ENCODE data around the gene DCTD.

Gene DCTD

DNA sequence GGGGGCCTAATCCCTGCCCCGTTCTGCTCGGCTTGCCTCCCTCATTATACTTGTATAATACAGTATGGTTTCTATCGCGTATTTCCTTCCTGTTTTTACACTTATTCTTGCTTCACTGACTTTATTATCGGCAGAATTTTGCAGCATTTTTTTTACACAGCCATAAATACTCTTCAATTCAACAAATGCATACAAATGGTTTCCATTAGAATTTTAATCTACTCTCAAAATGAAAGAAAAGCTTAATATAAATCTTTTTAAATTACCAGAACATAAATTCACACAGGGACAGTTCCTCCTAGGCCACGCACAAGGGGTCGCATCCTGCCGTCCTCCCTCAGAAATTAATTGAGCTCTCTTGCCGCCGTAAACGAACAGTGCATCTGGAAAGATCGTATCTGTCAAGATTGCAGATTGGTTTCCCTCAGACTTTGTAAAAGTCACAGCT, 42.9 kb downstream of the DCTD start:
- DNase-seq (ENCODE audit: low read depth in 1 of 2, low spot score in 1 of 2), result no peak

DNA sequence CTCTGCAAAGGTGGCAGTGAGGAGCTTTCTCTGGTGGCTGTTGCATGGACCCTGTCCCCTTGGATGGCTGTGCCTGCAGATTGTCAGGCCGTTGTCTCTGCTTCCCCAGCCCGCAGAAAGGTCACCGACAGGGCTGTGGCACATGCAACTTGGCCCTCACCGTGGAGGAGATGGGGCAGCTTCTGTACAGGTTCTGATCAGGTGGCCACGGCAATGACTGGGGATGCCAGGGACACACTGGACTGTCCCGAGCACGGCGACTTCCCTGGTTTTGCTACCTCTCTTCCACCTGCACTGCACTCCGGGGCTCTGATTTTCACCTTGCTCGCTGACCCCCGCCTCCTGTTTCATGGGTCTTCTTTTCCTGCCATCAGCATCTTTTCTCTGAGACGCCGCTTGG, 43.5 kb downstream of the DCTD start:
- DNase-seq (ENCODE audit: low read depth in 1 of 2, low spot score in 1 of 2), result no peak

DNA sequence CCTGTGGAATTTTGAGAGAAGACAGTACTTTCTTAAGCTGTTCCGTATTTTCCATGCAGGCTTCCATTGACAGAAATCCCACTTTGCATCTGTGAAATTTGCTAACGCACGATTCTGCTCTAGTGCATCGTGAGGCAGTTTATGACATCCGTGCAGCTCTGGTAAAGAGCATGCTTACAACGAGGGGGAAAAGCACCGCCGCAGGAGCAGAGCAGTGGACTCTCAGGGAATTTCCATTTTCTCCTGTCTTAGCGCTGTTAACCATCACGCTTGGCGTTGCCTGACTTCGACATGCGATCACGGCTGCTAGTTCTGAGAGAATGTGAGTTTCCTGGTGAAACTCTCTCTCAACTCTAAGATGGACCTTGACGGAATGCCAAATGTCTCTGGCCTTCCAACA, 43.9 kb downstream of the DCTD start:
- DNase-seq (ENCODE audit: low read depth in 1 of 2, low spot score in 1 of 2), result no peak

DNA sequence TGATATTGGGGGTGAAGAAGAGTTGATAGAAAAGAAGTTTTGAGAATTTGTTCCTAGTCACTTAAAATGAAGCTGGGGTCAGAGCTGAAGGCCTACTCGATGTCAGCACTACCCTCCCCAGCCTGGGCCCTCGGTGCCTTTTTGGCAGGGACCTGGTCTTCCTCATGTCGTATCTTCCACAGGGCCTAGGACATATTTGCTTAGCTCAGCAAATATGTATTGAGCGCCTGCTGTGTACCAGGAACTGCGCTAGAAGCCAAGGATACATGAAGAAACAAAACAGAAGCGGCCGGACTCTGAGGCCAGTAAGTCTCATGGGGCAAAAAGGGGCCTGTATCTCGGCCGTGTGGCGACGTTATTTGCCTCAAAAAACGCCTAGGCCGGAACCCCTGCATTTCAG, 44.3 kb downstream of the DCTD start:
- DNase-seq (ENCODE audit: low read depth in 1 of 2, low spot score in 1 of 2), result no peak

DNA sequence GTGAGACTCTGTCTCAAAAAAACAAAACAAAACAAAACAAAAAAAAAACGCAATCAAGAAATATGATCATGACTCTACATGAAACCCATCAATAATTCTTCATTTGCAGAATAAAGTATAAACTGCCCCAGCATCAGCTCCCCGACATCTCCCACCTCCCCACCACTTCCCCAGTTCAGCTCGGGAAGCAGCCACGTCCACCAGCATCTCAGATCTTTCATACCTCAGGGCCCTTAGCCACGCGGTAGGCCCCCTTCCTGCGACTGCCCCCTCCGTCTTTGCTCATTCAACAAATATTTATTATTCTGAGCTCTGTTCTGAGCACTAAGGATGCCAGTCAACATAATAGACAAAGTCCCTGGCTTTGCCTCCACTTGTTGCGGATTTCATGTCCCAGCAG, 45.6 kb downstream of the DCTD start:
- DNase-seq (ENCODE audit: low read depth in 1 of 2, low spot score in 1 of 2), result no peak

DNA sequence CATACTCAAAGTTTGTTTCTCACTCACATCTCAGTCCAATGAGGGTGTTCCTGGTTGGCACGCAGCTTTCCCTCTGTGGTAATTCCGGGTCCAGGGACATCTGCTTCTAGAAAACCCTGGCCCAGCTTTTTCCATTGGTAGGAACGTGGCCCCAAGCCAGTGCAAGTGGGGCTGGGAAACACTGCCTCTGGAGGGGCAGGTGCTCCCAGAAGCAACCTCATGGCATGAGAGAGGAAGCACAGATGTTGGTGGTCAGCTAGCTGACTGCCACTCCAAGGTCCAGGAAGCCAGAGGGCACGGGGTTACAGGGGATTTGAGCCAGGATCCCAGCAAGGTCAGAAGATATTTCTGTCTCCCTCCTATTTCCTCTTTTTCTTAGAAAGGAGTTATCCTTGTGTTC, 47.5 kb downstream of the DCTD start:
- DNase-seq (ENCODE audit: low read depth in 1 of 2, low spot score in 1 of 2), result no peak

DNA sequence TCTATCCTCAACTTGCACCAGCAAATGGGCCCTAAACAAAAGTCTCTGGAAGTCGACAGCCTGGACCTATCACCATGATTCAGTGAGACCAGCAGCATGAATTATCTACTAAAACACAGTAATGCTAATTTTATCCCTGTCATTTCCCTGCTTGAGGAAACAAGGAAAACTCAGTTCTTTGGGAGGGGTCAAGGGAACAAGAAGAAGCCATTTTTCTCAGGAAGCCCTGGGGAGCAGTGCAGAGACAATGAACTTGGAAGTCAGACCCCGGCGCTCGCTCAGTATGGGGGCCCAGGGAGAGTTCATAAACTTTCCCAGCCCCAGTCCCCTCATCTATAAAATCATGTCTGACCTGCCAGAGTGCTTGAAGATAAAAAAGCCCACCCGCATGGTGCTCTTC, 50.4 kb downstream of the DCTD start:
- DNase-seq (ENCODE audit: low read depth in 1 of 2, low spot score in 1 of 2), result no peak

DNA sequence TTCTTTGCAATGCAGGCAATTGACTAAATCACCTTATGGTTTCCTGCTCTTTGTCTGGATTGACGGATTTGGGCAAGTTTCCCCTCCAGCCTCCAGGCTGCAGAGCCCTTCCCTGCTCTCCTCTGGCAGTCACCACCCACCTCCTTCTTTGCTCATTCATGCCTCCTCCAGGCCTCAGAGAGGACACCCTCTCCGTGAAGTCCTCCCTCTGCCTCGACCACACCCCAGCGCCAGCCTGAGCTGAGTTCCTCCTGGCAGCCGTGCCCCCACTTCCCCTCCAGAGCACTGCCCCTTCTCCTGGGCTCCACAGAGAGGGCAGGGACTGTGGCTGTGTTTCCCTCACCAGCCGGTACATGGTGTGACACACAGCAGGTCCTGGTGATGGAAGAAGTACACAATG, 53.7 kb downstream of the DCTD start:
- DNase-seq (ENCODE audit: low read depth in 1 of 2, low spot score in 1 of 2), result no peak

DNA sequence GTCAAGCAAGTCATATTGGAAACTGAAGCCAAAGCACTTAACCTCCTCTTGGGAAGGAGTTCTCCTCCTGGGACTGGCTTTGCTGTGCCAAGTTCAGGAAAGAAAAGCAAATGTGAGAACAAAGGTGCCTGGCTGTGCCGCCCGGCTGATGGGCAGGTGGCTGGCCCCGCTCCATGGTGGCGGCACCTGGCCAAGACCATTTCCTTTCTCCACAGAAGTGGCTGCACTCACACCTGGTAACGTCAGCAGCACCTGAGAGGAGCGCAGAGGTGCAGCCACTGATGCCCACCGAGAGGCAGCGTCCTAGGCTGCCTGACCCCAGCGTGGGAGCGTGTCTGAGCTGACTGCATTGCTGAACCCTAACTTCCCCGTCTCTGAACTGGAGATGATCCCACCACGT, 54.3 kb downstream of the DCTD start:
- DNase-seq (ENCODE audit: low read depth in 1 of 2, low spot score in 1 of 2), result no peak

DNA sequence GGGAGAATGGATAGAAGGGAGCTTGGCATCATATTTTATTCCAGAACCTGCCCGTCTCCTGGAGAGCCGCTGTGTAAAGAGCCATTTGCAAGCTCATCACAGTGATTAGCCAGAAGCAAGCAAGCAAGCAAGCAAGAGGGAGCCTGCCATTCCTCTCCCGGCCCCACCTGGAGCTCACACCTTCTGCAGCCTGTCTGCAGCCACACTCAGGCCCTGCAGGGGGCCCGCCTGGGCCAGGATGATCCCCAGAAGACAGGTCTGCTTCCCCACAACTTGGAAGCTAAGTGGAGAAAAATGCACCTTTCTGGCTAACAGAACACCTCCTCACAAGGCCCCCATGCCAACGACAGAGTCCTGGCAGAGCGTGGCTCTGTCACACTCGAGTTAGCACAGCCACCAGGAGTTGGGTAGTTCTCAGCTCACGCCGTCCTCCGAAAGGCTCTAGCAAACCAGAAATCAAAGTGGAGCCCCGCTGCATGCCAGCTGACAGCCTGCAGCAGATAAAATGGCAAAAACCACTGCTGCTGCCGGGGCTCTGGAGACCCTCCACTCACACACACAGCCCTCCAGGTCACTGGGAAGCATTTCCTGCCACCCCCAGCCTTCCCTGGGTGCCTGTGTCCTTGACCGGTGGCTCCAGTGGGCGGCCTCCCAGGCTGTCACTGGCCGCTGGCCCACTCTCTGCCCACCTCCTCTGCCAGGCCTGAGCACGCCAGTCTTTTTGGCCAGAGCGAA, 54.9 kb downstream of the DCTD start:
- no peak for DNase-seq (ENCODE audit: low read depth in 1 of 2, low spot score in 1 of 2)

DNA sequence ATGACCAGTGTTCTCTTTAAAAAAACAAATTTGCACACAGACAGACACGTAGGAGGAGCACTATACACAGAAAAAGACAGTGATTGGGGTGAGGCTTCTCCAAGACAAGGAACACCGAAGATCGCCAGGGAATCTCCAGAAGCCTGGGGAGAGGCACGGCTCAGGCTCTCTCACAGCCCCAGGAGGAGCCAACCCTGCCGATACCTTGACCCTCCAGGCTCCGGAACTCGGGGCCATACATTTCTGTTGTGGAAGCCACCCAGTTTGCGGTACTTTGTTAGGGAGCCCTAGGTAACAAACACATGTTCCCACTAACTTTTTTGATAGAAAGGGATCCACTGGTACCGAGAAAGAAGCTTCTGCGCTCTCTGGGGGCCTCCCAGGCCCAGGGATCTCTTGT, 55.8 kb downstream of the DCTD start:
- no peak for DNase-seq (ENCODE audit: low read depth in 1 of 2, low spot score in 1 of 2)

DNA sequence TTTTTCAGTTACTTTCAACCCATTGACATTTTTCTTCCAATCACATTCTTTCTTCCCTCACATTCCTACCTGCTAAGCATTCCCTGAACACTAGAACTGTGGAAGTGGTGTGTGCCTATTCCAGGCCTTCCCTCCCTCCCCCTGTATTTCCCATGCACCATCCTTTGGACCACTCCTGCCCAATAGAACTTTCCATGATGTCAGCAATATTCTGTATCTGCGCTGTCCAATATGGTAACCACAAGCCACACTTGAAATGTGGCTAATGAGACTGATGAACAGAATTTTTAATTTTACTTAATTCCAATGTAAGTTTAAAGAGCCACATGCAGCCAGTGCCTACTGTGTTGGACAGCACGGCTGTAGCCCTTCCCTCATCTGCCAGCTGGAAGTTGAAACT, 57.5 kb downstream of the DCTD start:
- DNase-seq (ENCODE audit: low read depth in 1 of 2, low spot score in 1 of 2), result no peak

DNA sequence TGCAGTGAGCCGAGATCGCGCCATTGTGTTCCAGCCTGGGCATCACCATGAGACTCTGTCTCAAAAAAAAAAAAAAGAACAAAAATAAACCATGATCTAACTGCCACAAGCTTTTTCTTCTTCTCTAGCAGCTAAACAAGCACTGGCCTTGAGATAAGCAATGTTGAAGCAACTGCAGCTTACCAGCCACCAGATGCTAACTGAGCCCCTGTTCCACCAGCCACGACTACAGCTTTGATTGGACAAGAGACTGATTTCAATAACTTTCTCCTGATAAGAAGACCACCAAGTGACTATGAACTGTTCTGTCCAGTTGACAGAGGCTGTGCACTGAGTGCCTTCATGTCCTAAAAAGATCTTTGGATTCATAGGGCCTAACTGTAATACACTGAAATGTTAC, 58.5 kb downstream of the DCTD start:
- no peak for DNase-seq (ENCODE audit: low read depth in 1 of 2, low spot score in 1 of 2)

DNA sequence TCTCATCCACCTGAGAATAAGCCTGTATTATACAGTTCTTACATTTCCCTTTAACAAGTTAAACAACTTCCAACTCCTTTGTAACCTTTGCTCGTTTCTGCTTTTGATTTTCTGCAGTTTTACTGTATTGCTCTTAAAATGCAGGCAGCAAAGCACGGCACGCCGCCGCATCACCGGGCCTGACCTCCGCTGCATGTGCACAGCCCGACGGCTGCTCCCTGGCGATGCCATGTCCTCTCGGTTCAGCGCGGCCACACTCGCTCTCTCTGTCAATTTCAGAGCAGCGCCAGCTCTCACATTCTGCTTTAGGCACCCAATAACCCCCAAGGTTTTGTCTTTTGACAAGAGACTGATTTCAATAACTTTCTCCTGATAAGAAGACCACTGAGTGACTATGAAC, 60.3 kb downstream of the DCTD start:
- DNase-seq (ENCODE audit: low read depth in 1 of 2, low spot score in 1 of 2), result no peak

DNA sequence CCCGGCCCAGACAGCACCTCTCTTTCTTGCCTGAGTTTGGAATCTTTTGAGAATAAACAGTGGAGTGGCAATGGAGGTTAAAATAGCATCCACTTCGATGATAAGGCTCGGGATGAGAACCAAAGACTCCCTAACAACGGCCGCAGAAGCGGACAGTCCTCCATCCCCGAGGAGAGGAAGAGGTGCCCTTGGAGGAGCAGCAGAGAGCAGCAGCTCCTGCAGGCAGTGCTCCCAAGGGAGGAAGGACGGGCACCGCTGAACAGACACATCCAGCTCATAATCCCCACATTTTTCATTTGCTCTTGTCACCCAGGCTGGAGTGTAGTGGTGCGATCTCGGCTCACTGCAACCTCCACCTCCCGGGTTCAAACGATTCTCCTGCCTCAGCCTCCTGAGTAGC, 61.3 kb downstream of the DCTD start:
- DNase-seq (ENCODE audit: low read depth in 1 of 2, low spot score in 1 of 2), result no peak

DNA sequence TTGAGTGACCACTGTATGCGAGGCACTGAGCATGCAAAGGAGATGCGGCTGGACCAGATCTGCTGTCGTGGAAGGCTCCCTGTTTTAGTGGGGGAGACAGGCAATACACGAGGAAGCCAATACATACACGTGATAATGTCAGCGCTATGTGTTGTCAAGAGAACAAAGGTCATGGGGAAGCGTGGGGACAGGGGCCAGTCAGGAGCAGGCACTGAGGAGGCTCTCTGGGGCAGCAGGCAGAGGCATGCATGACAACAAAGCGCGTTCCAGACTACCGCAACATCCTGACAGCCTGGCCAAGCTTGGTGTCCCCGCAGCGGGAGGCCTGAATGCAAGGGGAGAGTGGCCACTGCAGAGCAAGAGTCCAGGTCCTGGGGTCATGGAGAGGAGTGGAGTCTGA, 61.9 kb downstream of the DCTD start:
- DNase-seq (ENCODE audit: low read depth in 1 of 2, low spot score in 1 of 2), result no peak

DNA sequence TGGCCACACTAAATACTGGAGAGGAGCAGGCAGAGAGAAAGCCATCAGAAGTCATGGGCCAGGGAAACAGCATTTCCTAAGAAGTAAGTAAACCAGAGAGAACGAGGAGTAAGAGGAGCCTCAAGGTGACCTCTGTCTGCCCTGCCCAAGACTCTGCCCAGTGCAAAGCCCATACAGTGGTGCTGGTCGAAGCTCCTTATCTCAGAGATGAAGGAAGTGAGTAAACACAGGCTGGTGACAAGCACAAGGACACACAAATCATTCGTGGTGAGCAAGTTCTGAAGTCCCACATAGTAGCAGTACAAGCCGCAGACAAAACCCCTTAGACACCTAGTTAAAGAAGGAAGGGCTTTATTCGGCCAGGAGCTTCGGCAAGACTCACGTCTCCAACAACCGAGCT, 62.7 kb downstream of the DCTD start:
- DNase-seq (ENCODE audit: low read depth in 1 of 2, low spot score in 1 of 2), result no peak

DNA sequence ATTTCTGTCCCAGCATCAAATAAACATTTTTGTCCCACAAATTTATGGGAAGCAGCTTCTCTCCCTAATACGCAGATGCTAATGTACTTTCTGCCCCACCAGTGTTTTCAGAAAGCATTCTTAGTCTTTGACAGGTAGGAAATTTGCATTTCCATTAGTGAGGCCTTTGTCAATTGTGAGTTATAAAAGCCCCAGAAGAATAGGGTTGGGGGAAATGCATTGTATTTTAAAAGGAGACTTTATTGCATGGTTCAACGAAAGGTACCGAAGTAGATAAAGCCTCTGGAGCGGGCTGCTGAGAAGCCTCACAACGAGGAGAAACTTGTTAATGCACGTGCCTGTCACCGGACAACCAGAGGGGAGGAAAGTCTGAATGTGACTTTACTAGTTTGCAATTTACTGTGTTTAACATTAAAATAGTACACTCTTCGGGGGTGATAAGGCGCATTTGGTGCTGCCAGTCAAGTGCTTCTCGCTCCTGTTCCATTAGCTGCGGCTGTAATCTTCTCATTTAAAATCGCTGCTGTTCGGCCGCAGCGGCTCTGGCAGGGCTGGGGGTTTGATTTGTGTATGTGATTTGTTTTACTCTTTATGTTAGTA, 63.4 kb downstream of the DCTD start:
- DNase-seq (ENCODE audit: low read depth in 1 of 2, low spot score in 1 of 2), result no peak

DNA sequence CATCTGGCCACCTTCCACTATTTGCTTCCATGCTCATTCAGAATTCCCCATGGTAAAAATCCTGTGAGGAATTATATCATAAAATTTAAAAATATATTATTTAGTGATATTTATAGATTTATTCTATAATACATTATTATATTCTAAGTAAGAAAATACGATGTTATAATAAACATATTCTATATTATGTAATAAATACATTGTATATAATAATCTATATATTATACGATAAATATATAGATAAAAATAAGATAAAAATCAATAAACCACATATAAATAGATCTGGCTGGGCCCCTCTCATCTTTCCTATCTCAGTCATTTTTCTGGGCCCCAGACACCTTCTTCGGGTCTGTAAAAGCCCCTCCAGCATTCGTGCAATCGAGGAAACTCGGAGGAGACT, 68.5 kb downstream of the DCTD start:
- no peak for DNase-seq (ENCODE audit: low read depth in 1 of 2, low spot score in 1 of 2)

DNA sequence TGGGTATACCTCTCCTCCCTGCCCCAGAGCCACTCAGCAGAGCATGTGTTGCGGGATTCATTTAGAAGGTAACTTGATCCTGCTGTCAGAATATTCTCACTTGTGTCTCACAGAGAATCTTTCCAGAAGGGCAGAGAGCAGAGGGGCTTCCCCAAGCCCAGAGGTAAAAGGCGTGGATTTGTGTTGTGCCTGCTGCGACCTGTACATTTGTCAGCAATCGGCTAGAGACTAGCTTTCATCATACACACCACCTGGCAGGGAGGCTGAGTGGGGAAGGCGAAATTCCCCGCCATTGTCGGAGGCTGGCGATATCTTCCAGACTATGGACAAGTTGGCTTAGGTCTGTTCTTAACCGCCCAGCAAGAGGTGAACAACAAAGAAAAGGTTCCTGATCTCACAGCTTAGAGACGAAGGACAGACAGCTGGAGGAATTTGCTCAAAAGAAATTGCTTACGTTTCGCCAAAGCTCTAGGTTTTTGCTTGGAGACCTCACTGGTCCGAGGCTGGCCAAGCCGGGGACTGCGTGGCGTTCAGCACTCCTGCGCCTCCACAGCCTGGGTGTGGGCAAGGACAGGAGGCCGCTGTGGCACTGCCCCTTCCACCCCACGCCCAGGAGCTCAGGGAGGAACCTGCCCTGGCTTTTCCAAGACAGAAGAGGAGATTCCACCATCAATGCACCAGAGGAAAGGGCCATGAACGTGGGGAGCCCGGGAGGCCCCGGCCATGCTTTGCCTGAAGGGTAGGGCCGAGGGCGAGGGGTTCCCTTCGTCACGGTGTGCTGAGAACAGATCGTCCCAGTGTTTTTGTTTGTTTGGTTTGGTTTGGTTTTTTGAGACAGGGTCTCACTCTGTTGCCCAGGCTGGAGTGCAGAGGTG, 69.4 kb downstream of the DCTD start:
- no peak for DNase-seq (ENCODE audit: low read depth in 1 of 2, low spot score in 1 of 2)

DNA sequence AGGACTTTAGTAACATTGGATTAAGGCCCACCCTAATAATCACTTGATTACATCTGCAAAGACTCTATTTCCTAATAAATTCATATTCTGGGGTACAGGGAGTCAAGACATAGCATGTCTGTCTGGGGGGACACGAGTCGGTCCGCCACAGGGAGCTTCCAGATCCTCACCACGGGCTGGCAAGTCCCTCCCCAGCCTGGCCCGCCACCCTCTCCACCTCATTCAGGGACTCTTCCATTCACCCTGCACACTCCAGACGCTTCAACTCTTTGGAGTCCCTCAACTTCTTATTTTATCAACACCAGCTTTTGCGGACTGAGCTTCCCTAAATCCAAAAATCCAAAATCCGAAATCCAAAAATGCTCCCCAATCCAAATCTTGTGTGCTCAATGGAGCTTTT, 71.2 kb downstream of the DCTD start:
- DNase-seq (ENCODE audit: low read depth in 1 of 2, low spot score in 1 of 2), result no peak

DNA sequence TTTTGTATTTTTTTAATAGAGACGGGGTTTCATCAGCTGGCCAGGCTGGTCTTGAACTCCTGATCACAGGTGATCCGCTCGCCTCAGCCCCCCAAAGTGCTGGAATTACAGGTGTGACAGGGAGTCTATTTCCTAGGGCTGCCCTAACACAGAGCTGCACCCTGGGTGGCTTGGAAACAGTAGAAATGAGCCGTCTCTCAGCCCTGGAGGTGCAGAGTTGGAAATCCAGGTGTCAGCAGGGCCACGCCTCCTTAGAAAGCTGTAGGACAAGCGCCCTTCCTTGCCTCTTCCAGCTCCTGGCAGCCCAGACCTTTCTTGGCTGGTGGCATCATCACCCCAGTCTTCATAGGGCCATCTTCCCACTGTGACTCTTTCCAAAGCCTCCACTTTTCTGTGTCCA, 71.6 kb downstream of the DCTD start:
- no peak for DNase-seq (ENCODE audit: low read depth in 1 of 2, low spot score in 1 of 2)
